Measurements from ENCODE around the gene NUDT4B.
"Not testable (repeated sequence)": the region's sequence is repeated elsewhere in the genome, so short reads cannot be mapped to it uniquely, and the experiment has no call there.

NUDT4B gene

GRCh38 chr1:148793762-148794332, 45.3 kb downstream of the NUDT4B start:
- in situ Hi-C loops (cut with HindIII; ENCODE audit: low sequenced_read_pairs), result not testable (repeated sequence)

All from endothelial cell of hepatic sinusoid (primary cell).